K562 (cell line): Measurements from ENCODE around the gene KCNK4. TPM values are rescaled to one million over a fixed set of nuclear protein-coding genes. Genes with fewer than 3 reads are reported as not detected.

Experiments
- ARID1B ChIP-seq: fragments of 450-650 bp; IDR thresholded peaks from 2 replicates; pipeline ENCODE4 v1.6.1; 2016; ENCODE audit warnings: antibody characterized with exemption, mild to moderate bottlenecking, inconsistent platforms
- CHD7 ChIP-seq: fragments of 200-600 bp; sonication (generic); IDR thresholded peaks from one replicate; pipeline ENCODE4 v1.6.1; 2012; ENCODE audit warnings: mild to moderate bottlenecking, low read depth, low read length, inconsistent platforms
- ETV5 ChIP-seq: sonication (generic); formaldehyde crosslinking; IDR thresholded peaks from 2 replicates; pipeline ENCODE4 v1.4.0; 2020; ENCODE audit warnings: low read depth, mild to moderate bottlenecking, missing genetic modification reagents
- EWSR1 ChIP-seq: fragments of 450-650 bp; IDR thresholded peaks from 2 replicates; pipeline ENCODE4 v1.6.1; 2018; ENCODE audit warnings: borderline replicate concordance, mild to moderate bottlenecking, low read depth, moderate library complexity; ENCODE audit not compliant: partially characterized antibody
- HINFP ChIP-seq: fragments of 450-650 bp; conservative IDR thresholded peaks from 2 replicates; pipeline ENCODE4 v1.6.1; 2016; ENCODE audit warnings: missing genetic modification characterization, low read depth, mild to moderate bottlenecking, control low read depth, missing compliant biosample characterization
- HNRNPL ChIP-seq: fragments of 200-400 bp; formaldehyde crosslinking; IDR thresholded peaks from 2 replicates; pipeline ENCODE4 v1.6.1; 2017; ENCODE audit warnings: low read depth, mild to moderate bottlenecking, low read length
- HOXB6 ChIP-seq: fragments of 250-450 bp; sonication (Bioruptor Pico); IDR thresholded peaks from 2 replicates; pipeline ENCODE4 v1.5.1; 2022; ENCODE audit warnings: mild to moderate bottlenecking, borderline replicate concordance
- KLF1 ChIP-seq: fragments of 450-650 bp; IDR thresholded peaks from 2 replicates; pipeline ENCODE4 v1.6.1; 2016; ENCODE audit warnings: missing genetic modification characterization, missing compliant biosample characterization
- LEF1 ChIP-seq: fragments of 450-650 bp; IDR thresholded peaks from 2 replicates; pipeline ENCODE4 v1.6.1; 2016; ENCODE audit warnings: mild to moderate bottlenecking
- MCM3 ChIP-seq: fragments of 450-650 bp; IDR thresholded peaks from 2 replicates; pipeline ENCODE4 v1.6.1; 2016
- NFATC3 ChIP-seq: fragments of 450-650 bp; IDR thresholded peaks from 2 replicates; pipeline ENCODE4 v1.6.1; 2017; ENCODE audit warnings: mild to moderate bottlenecking
- NFE2 ChIP-seq: IDR thresholded peaks from 2 replicates; pipeline ENCODE4 v1.6.1; 2014; ENCODE audit warnings: antibody characterized with exemption, low read depth
- RBM34 ChIP-seq: fragments of 200-400 bp; formaldehyde crosslinking; IDR thresholded peaks from 2 replicates; pipeline ENCODE4 v1.6.1; 2018; ENCODE audit warnings: low read length, borderline replicate concordance; ENCODE audit not compliant: insufficient read depth
- STAG1 ChIP-seq: sonication (generic); formaldehyde crosslinking; IDR thresholded peaks from 2 replicates; pipeline ENCODE4 v1.5.0; 2020; ENCODE audit warnings: missing genetic modification reagents, borderline replicate concordance
- ZBTB7A ChIP-seq: IDR thresholded peaks from 2 replicates; pipeline ENCODE4 v1.6.1; 2011; ENCODE audit warnings: low read depth, mild to moderate bottlenecking, low read length, moderate library complexity, borderline replicate concordance; ENCODE audit not compliant: control insufficient read depth
- polyA plus RNA-seq, 8 experiments: library from polyadenylated mRNA; depleted of rRNA in 4 of 8; stranded (reverse) in 5 of 8; unstranded in 3 of 8; fragments of >200 nt; fragmentation: Nextera tagmentation in 2 of 8; fragmentation: Illumina TruSeq in 1 of 8; extraction: Ambion mirVana in 2 of 8; extraction: Trizol in 1 of 8; gene quantifications; 2 replicates each; pipeline versions ENCODE4 v1.2.1 to v1.2.3, GENCODE V29; 2011 to 2014; ENCODE audit warnings: inconsistent platforms in 1 of 8, missing spikeins in 1 of 8
- total RNA-seq, 7 experiments: library from RNA; depleted of rRNA in 6 of 7; stranded (reverse); fragments of >200 nt in 6 of 7; fragmentation: Illumina TruSeq in 2 of 7; extraction: Trizol in 2 of 7; gene quantifications; 2 replicates each; pipeline versions ENCODE4 v1.2.1 to v1.2.3, GENCODE V29; 2011 to 2021; ENCODE audit warnings: low replicate concordance in 1 of 7

KCNK4 gene
- total and polyA plus RNA-seq, 9 of the 15 experiments (the other 6 are each of a cell fraction or from before 2014, with no cell fraction given), result not detected

DNA sequence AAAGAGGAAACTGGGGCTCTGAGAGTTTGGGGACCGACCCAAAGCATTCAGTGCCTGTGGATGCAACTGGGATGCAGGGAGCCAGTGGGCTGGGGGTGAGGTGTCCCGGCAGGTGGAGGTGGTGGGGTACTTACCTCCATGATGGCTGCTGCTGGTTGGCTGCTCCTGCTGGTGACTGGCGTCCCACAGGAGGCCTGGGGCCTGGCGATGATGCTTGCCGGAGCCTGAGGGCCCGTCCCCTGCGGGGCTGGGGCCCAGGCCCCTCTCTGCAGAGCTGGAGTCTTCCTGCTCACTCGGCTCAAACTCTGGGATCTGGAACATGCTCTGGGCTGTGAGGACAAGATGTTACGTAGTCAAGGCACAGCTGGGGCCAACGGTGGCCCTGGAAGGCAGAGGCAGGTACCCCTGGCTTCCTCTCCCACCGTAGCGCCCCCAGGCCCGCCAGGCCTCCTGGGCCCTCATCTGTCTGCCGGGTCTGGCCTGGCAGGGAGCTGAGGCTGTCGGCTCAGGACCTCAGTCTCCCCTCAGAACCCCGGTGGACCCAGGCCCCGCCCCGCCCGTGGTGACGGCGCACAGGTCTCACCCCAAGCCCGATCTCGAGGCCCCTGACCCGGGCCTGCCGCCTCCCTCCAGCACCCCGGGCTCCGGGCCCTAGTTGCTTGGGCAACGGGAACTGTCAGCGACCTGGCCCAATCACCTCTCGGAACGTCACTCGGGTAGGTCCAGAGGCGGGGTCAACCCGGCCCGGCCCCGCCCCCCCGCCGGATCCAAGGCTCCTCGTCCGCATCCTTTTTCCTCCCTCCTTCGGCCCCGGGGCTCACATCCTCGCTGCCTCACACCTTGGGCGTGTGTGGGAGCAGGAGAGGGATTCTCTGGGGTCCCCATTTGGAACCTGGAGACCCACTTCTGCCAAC, 6.8 kb upstream of the KCNK4 start, which contains the start of gene BAD (continued):
- TF ChIP-seq HNRNPL, result no peak
- no peak for TF ChIP-seq RBM34
- TF ChIP-seq HOXB6, result no peak
- no peak for TF ChIP-seq NFE2
- TF ChIP-seq ETV5, result no peak
- TF ChIP-seq ZBTB7A, result no peak; the same call in 1 of the 2 replicates
- no peak for TF ChIP-seq KLF1 (tag)
- TF ChIP-seq ARID1B, result no peak
- TF ChIP-seq MCM3, result no peak
- TF ChIP-seq HINFP, result no peak
- no peak for TF ChIP-seq CHD7
- no peak for TF ChIP-seq STAG1 (CRISPR knock-in tag)
- no peak for TF ChIP-seq EWSR1
- TF ChIP-seq NFATC3, result no peak
- TF ChIP-seq LEF1, result no peak
